ENCODE data around the gene RTEL1.

Gene RTEL1, protein sequence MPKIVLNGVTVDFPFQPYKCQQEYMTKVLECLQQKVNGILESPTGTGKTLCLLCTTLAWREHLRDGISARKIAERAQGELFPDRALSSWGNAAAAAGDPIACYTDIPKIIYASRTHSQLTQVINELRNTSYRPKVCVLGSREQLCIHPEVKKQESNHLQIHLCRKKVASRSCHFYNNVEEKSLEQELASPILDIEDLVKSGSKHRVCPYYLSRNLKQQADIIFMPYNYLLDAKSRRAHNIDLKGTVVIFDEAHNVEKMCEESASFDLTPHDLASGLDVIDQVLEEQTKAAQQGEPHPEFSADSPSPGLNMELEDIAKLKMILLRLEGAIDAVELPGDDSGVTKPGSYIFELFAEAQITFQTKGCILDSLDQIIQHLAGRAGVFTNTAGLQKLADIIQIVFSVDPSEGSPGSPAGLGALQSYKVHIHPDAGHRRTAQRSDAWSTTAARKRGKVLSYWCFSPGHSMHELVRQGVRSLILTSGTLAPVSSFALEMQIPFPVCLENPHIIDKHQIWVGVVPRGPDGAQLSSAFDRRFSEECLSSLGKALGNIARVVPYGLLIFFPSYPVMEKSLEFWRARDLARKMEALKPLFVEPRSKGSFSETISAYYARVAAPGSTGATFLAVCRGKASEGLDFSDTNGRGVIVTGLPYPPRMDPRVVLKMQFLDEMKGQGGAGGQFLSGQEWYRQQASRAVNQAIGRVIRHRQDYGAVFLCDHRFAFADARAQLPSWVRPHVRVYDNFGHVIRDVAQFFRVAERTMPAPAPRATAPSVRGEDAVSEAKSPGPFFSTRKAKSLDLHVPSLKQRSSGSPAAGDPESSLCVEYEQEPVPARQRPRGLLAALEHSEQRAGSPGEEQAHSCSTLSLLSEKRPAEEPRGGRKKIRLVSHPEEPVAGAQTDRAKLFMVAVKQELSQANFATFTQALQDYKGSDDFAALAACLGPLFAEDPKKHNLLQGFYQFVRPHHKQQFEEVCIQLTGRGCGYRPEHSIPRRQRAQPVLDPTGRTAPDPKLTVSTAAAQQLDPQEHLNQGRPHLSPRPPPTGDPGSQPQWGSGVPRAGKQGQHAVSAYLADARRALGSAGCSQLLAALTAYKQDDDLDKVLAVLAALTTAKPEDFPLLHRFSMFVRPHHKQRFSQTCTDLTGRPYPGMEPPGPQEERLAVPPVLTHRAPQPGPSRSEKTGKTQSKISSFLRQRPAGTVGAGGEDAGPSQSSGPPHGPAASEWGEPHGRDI (N-terminal part only)

DNA sequence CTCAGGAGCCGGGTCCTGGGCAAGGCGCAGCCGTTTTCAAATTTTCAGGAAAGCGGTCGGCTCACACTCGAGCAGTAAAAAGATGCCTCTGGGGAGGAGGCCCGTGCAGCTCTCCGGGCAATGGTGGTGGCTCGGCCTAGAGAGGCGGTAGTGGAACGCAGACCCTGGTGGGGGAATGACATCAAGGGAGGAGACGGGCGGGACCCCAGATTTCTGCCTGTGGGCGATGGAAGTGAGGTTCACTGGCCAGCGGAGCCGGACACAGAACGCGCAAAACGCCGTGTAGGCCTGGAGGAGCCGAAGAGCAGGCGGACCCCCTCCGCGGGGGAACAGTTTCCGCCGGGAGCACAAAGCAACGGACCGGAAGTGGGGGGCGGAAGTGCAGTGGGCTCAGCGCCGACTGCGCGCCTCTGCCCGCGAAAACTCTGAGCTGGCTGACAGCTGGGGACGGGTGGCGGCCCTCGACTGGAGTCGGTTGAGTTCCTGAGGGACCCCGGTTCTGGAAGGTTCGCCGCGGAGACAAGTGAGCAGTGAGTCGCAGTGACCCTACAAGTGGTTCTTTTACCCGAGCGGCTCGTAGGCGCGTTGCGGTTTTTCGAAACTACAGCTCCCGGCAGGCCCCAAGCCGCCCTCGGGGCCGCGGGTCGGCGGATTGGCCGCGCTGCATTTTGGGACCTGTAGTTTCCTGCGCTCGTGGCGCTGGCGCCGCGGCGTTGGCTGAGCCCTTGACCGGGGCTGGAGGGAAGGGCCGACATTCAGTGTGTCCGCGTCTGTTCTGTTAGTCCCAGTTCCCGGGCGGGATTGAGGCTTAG lies at the start of gene RTEL1:
RTEL1 (plus strand) TSS at position 376 of the 812 bp plus-strand sequence. CDS start 1,091 bp downstream, outside the sequence.
- peak within 1 kb of the TSS; percentile 92 for H3K4me3 ChIP-seq (ENCODE audit: low read depth, low read length)
- TF ChIP-seq, protein P1, sequence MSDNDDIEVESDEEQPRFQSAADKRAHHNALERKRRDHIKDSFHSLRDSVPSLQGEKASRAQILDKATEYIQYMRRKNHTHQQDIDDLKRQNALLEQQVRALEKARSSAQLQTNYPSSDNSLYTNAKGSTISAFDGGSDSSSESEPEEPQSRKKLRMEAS (IDR thresholded peaks at IDR 0.05; ENCODE audit: low read depth, low read length), result peak; percentile 72
- TF ChIP-seq MYC (IDR thresholded peaks at IDR 0.05; ENCODE audit: low read depth, low read length) (peak; percentile 86), POLR2A (IDR thresholded peaks at IDR 0.05; ENCODE audit: extremely low read depth, insufficient read length) (peak; percentile 39)
- TF ChIP-seq, protein P2, sequence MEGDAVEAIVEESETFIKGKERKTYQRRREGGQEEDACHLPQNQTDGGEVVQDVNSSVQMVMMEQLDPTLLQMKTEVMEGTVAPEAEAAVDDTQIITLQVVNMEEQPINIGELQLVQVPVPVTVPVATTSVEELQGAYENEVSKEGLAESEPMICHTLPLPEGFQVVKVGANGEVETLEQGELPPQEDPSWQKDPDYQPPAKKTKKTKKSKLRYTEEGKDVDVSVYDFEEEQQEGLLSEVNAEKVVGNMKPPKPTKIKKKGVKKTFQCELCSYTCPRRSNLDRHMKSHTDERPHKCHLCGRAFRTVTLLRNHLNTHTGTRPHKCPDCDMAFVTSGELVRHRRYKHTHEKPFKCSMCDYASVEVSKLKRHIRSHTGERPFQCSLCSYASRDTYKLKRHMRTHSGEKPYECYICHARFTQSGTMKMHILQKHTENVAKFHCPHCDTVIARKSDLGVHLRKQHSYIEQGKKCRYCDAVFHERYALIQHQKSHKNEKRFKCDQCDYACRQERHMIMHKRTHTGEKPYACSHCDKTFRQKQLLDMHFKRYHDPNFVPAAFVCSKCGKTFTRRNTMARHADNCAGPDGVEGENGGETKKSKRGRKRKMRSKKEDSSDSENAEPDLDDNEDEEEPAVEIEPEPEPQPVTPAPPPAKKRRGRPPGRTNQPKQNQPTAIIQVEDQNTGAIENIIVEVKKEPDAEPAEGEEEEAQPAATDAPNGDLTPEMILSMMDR (IDR thresholded peaks at IDR 0.05; ENCODE audit: low read depth, low read length), result no peak
- DNase-seq (ENCODE audit: low read depth), result peak; percentile 94

DNA sequence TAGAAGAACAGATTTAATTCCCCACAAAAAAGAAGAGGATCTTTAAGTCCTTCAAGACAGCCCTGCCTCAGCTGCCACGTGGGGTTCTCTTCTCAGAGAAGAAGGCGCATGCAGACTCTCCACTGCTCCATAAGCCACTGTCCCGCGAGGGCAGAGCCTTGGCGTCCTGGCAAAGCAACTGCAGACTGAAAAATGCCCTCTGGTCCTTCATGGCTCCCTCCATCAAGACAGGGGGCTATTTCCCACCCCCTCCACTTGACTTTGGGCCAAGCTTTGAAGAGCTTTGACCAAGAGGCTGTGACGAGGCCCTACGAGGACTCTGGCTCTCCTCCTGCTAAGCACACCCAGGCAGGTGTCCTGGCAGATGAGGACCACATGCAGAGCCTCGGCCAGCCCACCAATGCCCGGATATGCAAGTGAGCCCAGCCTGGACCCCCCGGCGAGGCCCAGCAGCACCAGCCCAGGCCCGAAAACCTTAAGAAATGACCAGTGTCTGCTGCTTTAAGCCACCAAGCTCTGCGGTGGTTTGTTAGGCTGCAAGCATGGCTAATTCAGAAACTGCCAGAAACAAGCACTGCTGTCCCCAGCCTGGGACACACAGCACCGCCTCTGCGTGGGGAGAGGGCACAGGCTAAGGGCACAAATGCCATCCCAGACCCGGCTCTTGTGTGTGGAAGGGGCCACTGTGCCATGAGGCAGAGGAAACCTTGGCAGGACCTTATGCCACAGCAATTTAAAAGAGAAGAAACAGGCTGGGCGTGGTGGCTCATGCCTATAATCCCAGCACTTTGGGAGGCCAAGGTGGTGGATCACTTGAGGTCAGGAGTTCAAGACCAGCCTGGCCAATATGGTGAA lies 47.3 kb upstream of the RTEL1 start:
- TF ChIP-seq POLR2A (IDR thresholded peaks at IDR 0.05; ENCODE audit: extremely low read depth, insufficient read length) (no peak), MYC (IDR thresholded peaks at IDR 0.05; ENCODE audit: low read depth, low read length) (no peak)
- TF ChIP-seq, protein P2 (IDR thresholded peaks at IDR 0.05; ENCODE audit: low read depth, low read length), result no peak
- TF ChIP-seq, protein P1 (IDR thresholded peaks at IDR 0.05; ENCODE audit: low read depth, low read length), result no peak
- H3K4me3 ChIP-seq (ENCODE audit: low read depth, low read length), result no peak overlapping the region
- no peak for DNase-seq (ENCODE audit: low read depth)

DNA sequence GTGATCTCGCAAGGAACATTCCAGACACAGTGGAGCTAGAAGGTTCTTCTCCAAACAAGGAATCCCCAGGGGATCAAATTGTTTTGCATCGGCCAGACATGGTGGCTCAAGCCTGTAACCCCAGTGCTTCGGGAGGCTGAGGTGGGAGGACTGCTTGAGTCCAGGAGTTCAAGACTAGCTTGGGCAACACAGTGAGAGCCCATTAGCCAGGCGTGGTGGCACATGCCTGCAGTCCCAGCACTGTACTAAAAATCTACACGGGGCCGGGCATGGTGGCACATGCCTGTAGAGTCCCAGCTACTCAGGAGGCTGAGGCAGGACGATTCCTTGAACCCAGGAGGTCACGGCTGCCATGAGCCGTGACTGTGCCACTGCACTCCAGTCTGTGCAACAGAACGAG lies 46.5 kb upstream of the RTEL1 start:
- DNase-seq (ENCODE audit: low read depth), result no peak
- TF ChIP-seq, protein P2 (IDR thresholded peaks at IDR 0.05; ENCODE audit: low read depth, low read length), result no peak
- TF ChIP-seq MYC (IDR thresholded peaks at IDR 0.05; ENCODE audit: low read depth, low read length) (no peak), POLR2A (IDR thresholded peaks at IDR 0.05; ENCODE audit: extremely low read depth, insufficient read length) (no peak)
- TF ChIP-seq, protein P1 (IDR thresholded peaks at IDR 0.05; ENCODE audit: low read depth, low read length), result no peak
- H3K4me3 ChIP-seq (ENCODE audit: low read depth, low read length), result no peak overlapping the region

DNA sequence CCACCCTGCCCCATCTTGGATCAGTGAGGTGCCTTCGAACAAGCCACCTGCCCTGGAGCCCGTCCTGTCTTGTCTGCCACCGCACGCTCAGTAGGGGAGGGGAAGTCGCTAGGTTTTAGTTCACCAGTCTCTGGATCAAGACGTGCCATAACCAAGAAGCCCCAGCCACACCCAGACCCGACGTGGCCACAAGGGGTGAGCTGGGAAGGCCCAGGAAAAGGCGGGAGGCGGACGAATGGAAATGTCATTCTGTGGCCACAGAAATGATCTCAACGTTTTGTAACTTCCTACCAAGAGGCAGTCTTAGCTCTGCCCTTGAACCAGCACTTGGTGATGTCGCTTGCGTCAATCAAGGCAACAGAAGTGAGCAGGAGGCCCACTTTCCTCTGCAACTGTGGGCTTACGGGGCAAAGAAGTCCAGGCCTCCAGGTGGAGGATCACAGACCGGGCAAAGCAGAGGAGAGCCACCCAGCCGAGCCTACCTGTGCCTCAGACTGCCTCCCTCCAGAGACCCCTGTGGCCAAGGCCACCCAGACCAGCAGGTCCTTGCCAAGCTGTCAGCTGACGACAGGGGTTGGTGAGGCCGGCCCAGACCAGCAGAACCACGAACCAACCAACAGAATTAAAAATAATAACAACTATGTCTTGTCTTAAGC lies 45.7 kb upstream of the RTEL1 start:
- H3K4me3 ChIP-seq (ENCODE audit: low read depth, low read length), result no peak overlapping the region
- peak; percentile 93 for DNase-seq (ENCODE audit: low read depth)

More for the DNA sequence above, 45.7 kb upstream of the RTEL1 start:
- TF ChIP-seq, protein P1 (IDR thresholded peaks at IDR 0.05; ENCODE audit: low read depth, low read length), result no peak; the same call in 1 of the 2 replicates
- TF ChIP-seq MYC (IDR thresholded peaks at IDR 0.05; ENCODE audit: low read depth, low read length), result 0 out of 2 replicates have a peak, but pooled peaks have one; percentile 17
- no peak for TF ChIP-seq POLR2A (IDR thresholded peaks at IDR 0.05; ENCODE audit: extremely low read depth, insufficient read length)

Measured in NB4 (cell line).